GM19467 (cell line): ENCODE results near the gene PSMA5.
"Not testable (repeated sequence)": the region's sequence is repeated elsewhere in the genome, so short reads cannot be mapped to it uniquely, and the experiment has no call there.

Experiments used
- ATAC-seq: cut with Tn5 transposase; IDR thresholded peaks from one replicate; pipeline ENCODE4 v1.9.1; 2021; ENCODE audit warnings: mild to moderate bottlenecking, moderate library complexity; ENCODE audit not compliant: unreplicated experiment

Gene PSMA5

DNA sequence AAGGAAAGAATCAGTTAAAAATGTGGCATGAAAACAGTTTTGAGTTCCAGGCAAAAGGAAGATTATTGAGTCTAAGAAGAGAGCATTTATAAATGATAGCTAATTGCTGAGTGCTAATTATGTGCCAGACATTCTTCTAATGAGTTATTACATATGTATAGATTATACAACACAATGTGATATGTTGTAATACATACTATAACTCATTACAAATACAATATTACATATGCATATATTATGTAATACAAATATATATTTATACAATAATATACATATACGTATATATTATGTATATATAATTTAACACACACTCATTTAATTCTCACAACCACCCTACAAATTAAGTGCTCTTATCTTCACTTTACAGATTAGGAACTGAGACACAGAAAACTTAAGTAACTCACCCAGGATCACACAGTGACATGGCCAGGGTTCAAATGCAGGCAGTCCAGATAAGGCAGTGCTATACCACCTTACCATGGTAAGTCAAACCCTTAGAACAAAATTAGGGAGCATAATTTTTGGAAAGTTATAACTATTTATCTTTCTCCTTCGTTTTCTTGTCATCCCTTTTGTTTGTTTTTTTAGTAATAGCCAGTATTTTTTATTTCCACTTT lies 32.5 kb downstream of the PSMA5 start:
- no peak for ATAC-seq

GRCh38 chr1:109392788-109393616 lies 33.2 kb downstream of the PSMA5 start:
- no peak for ATAC-seq

DNA sequence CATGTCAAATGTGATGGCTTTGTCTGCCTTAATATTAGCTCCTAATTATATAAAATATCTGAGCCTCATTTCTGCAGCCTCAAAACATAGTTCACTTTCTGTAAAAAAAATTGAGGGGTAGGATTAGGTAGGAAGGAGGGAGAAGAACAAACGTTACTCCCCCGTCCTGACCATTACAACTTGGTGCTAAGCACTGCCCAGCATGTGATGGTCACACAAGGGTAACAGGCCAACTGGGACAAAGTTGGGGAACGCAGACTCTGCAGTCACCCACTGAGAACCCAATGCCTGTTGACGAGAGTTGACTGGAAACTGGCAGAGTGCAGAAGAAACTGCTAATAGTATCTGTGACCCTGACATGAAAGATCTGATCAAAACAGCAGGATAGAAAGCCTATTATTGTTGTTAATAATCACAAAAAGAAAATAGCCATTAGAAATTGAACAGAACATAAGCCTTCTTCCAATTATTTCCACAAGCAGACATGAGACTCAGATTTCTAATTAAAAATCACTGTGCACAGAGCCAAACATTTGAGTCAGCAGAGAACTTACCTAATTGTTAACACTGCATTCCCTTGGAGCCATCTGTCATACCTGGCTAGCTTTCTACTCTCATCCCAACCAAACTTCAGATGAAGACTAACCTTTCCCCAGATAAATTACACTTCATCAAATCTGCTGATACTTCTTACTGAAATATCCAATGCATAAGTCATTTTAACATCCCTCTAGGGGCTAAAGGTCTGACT lies 34.0 kb downstream of the PSMA5 start:
- ATAC-seq = no peak

DNA sequence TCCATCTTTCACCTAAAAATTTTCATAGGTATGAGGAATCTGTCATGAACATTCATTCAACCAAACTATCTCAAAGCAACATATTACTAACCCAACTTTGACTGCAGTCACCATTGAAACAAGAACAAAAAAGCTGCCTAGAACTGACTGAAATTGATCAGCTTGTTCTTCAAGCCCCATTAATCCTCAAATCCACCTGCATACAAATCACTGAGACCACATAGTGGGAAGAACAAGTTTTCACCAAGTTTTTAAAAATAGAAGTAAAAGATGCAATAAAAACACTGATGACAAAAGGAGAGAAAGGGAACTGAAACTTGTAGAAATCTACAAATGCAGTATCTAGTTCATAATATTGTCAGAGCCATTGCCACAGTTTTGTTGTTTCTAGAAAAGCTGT lies 34.6 kb downstream of the PSMA5 start:
- ATAC-seq = no peak

DNA sequence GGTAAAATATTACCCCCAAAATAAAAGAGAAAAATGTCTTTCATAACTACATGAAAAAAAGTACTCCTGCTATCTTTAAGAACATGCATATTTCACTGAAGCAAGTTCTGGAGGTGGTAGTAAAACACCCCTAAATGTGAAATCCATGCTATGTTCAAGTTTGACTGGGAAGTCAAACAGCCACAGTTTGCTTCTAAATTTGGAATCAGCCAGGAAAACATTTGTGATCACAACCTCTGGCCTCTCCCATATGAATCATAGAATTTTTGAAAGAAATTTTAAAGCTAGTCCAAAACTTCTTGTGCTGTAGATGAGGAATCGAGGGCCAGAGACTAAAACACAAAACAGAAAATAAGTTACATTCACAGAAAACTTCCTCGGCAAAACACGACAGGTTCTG lies 35.1 kb downstream of the PSMA5 start:
- ATAC-seq = no peak

DNA sequence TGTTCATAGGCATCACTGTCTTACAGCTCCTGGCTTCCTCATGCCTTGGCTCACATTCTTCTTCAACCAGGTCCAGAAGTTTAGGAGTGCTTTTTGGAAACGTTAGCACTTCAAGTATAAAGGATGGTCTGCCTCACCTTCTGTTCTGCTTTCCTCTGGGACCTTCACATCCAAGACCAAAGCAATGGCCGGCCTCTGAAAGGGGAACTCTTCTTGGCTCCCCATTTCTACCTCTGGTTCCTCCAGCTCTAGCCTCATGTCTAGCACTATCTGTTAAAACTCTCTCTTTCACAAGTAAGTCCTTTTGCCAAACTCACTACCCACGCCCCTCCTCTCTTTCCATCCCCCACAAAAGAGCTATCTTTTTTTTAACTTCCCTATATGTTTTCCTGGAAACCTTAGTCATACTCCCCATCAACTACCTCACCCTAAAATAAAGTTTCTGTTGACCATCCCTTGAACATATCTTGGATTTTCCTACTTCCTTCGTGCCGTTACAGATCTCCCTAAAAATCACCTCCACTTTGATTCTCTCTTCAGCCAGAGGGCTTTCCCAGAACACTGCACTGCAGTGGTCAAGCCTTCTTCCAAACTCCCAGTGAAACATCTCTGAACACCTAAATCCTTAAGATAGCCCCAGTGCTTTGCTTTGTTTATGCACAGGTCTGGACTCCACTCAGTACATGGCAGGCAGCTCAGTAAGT lies 36.5 kb downstream of the PSMA5 start:
- no peak for ATAC-seq

GRCh38 chr1:109388884-109389637 lies 37.2 kb downstream of the PSMA5 start:
- no peak for ATAC-seq

DNA sequence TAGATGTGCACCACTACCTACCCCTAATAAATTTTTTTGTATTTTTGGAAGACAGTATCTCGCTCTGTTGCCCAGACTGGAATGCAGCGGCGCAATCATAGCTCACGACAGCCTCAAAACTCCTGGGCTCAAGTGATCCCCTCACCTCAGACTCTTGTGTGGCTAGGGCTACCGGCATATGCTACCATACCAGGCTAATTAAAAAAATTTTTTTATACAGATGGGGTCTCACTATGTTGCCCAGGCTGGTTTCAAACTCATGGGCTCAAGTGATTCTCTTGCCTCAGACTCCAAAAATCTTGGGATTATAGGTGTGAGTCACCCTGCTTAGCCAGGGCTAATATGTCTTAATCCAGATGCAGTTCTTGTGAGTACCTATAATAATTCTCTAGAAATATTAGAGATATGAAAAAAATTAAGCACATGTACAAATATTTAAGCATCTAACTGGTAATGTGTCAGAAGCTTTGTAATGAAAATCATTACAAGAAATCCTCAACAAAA lies 38.0 kb downstream of the PSMA5 start:
- ATAC-seq = no peak

GRCh38 chr1:109386054-109386717 lies 40.1 kb downstream of the PSMA5 start:
- ATAC-seq = no peak

GRCh38 chr1:109385417-109385816 lies 40.8 kb downstream of the PSMA5 start:
- no peak for ATAC-seq

DNA sequence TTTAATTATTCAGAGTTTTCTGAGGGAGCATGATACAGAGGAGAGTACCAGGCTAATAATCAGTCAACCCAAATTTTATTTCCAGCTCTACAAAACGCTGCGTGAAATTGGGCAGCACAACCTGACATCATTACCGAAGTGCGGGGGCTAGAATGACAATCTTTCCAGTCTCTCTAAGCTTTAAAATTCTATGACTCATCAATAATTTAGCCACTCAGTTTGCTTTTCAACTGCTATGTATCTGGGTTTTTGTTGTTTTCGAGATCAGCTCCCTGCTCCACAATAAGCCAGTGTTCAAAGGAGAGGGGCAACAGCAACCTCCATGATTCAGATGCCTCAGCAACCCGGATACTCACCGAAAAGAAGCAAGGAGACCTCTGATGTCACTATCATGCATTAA lies 42.4 kb downstream of the PSMA5 start:
- ATAC-seq = no peak

- ATAC-seq = no peak
These were observed 43.0 kb downstream of the PSMA5 start for GRCh38 chr1:109383087-109383779.

GRCh38 chr1:109381573-109381972 lies 44.7 kb downstream of the PSMA5 start:
- no peak for ATAC-seq

GRCh38 chr1:109379907-109380306 lies 46.3 kb downstream of the PSMA5 start:
- no peak for ATAC-seq

- ATAC-seq = no peak
These were observed 46.8 kb downstream of the PSMA5 start for GRCh38 chr1:109379422-109379821.

DNA sequence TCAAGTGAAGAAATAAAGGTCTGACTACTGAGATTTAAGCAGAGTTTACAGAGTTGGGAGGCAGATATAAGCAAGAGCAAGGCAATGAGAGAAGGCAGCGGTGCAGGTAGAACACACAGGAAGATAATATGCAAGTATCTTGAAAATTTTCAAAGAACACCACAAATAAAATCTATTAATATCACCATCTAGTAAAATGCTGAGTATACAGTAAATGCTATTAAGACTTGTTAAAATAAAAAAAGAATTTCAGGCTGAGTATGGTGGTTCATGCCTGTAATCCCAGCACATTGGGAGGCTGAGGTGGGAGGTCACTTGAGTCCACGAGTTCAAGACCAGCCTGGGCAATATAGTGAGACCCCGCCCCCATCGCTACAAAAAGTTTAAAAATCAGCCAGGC lies 48.5 kb downstream of the PSMA5 start:
- ATAC-seq = no peak

GRCh38 chr1:109373696-109374095 lies 52.6 kb downstream of the PSMA5 start:
- ATAC-seq = not testable (repeated sequence)

DNA sequence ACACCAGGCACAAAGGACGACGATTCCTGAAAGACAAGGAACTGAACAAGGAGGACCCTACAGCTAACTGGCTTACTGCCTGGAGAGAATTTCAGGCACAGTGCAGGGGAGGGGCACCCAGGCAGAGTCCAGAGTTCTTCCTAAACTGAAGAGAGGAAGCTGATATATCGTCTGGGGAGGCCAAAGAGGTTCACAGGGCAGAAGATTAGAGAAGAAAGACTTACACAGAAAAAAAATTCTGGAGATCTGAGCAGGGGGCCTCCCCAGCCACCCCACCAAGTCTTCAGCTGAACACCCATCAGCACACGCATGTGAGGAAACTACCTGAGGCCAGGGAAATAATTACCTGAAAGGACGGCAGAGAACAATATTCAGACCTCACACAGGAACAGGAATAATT lies 53.1 kb downstream of the PSMA5 start:
- ATAC-seq = no peak

DNA sequence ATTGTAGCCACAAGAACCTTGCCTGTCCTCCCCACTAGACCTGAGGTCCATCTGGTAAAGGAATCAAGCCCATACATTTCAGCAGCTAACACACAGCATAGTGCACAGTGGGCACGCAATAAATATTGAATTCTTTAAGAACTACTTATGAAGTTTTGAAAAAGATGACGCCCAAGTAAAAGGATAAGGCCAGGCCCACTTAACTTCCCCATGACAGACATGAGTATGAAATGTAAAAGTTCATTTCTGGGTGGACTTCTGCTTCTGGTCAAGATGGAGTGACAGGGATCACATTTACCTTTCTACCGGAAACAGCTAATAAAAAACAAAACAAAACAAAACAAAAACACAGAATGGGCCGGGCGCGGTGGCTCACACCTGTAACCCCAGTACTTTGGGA lies 54.0 kb downstream of the PSMA5 start:
- ATAC-seq = no peak
